Hypothalamus (tissue), 51 donors: ENCODE data around the gene OR4F15.

Source experiments
- DNase-seq, 51 donors: peaks; one replicate each; lab custom pipeline; 2025; lab: John Stamatoyannopoulos, UW

OR4F15 gene

DNA sequence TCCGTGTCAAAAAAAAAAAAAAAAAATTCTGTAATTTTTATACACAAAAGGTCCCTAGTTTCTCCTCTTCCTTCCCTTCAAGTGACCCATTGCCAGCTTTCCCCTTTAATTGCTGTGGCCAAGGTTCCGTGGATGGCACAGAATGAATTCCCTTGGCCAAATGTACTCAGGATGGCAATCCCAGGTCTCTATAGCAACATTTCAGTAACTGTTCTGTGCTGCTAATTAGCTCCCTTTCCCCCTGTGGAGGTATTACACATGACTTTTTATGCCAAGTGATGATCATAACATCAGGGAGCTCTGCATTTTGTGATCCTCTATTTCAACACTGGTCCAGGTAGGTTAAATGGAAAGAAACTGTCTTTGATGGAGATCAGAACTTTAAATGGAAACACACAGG lies 8.8 kb upstream of the OR4F15 start, which contains the start of gene OR4F6:
Gene OR4F6 (plus strand): TSS at position 301 of the 400 bp plus-strand sequence. CDS start 2,211 bp downstream, outside the sequence.
- DNase-seq = no peak

DNA sequence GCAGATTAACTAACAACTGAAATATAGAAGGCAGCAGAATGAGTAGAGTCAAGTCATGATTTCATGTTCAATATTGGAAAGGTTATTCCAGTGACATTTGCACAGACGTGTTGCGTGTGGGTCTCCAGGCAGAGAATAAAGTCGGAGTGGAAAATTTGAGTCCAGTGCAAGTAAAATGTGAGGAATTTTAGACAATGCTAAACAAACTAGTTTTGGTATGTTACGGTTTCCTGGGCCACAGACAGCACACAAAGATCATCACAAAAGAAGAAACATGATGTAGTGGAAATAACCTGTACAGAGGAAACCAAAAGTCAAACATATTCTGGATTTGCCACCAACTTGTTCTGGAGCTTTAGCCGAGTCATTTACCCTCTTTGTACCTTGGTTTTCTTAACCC lies 8.3 kb upstream of the OR4F15 start:
- no peak for DNase-seq

DNA sequence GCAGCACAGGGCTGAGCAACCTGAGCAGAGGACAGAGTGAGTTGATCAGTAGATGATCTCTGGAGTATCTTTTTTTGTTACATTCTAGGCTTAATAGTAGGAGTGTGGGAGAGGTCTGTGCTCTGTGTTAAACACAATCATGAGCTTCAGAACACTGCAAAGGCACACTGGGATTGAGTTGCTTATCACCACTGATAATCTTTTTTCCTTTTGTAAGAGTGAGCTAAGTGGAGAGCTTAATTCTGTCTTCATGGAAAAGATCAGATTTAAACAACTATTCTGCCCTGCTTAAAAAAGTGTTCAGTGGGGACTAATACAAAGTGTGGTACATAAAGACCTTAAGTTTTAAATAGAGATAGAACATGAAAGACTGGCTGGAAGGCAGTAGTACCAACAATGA lies 7.6 kb upstream of the OR4F15 start:
- DNase-seq = no peak

DNA sequence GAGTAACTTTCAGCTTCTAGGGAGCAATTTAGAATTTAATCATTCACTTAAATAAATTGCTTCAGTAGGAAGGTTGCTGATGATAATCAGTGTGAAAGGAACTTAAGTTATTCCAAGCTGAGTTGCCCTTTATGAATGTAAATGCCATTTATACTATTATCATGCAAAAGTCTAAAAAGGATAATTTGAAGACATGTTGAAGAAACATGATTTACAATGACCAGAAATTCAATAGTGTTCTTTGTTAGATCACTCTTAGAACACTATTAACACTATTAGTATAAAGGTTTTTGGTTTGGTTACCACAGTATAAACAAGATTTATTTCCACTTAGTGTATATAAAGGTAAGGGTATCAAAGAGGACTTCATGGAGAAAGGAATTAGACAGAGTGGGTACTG lies 7.1 kb upstream of the OR4F15 start:
- DNase-seq = no peak

DNA sequence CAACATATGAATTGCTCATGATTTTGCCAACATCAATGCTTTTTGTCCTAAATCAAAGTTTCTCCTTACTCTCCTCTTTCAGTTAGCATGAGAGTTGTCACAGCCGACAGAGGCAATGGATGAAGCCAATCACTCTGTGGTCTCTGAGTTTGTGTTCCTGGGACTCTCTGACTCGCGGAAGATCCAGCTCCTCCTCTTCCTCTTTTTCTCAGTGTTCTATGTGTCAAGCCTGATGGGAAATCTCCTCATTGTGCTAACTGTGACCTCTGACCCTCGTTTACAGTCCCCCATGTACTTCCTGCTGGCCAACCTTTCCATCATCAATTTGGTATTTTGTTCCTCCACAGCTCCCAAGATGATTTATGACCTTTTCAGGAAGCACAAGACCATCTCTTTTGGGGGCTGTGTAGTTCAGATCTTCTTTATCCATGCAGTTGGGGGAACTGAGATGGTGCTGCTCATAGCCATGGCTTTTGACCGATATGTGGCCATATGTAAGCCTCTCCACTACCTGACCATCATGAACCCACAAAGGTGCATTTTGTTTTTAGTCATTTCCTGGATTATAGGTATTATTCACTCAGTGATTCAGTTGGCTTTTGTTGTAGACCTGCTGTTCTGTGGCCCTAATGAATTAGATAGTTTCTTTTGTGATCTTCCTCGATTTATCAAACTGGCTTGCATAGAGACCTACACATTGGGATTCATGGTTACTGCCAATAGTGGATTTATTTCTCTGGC lies 6.2 kb upstream of the OR4F15 start:
- no peak for DNase-seq

DNA sequence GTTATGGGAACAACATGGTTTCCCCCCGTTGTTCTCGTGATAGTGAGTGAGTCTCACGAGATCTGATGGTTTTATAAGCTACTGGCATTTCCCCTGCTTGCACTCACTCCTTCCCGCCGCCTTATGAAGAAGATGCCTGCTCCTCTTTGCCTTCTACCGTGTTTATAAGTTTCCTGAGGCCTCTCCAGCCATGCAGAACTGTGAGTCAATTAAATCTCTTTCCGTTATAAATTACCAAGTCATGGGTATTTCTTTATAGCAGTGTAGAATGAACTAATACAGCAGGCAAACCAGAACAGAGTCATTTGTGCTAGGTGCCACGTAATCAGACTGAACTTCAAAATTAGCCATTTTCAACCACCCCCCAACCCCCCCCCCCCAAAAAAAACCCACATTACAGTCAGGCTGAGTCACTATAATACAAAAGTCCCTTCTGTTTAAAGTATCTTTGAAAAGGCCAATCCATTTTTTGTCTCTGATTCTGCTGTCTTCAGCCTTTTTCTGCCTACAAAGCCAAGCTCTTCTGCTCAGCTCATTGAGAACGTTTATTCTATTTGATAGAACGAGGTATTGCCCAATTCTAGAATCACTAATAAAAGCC lies 4.6 kb upstream of the OR4F15 start:
- DNase-seq = no peak

DNA sequence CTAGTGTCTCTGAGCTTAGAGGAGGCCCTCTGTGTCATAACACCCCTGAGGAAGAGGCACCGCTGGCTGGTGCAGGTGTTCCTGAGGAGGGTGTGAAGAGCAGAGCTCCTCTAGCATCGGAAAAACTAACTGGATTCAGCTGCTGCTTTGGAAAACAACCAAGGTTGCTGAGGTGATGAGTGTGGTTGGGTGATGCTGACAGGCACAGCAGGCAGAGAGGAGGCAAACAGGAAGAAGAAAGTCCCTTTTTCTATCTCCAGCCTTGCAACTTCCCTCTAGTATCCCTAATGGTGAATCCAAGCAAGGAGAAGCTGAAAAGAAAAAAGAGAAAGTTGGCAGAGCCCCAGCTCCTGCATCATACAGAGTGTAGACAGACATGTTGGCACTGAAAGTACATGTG lies 3.8 kb upstream of the OR4F15 start:
- no peak for DNase-seq

DNA sequence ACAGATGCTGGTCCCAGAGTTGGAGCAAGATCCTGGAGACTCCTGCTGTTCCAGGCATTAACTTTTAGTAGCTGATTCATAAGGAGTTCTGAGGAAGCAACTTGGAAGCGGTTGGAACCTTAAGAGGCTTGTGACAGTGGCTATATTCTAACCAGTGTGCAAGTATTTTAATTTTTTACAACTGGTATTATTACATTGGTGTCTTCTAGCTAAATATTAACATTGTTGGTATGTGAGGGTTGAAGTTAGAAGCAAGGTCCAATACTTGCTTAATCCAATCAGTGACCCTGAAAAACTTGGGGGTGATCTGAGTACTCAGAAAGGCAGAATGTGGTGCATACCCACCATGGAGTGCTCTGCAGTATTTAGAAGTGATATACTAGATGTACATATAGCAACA lies 1.5 kb upstream of the OR4F15 start:
- DNase-seq = no peak

DNA sequence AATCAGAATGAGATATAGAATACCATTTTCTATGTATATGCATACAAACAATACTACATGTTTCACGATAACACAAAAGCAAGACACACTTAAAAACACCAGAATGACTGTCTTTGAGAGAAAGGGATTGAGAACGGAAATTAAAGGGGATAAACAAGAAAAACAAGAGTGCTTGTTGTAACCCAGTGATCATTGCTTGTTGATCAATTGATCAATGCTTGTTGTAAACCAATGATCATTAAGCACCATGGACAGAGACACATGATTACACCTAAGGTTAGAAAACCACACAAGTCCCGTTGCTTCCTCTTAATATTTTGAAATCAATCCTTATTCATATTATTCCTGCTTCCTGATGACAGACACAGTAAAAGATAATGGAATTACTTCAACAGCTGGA lies 1.1 kb upstream of the OR4F15 start:
- no peak for DNase-seq

DNA sequence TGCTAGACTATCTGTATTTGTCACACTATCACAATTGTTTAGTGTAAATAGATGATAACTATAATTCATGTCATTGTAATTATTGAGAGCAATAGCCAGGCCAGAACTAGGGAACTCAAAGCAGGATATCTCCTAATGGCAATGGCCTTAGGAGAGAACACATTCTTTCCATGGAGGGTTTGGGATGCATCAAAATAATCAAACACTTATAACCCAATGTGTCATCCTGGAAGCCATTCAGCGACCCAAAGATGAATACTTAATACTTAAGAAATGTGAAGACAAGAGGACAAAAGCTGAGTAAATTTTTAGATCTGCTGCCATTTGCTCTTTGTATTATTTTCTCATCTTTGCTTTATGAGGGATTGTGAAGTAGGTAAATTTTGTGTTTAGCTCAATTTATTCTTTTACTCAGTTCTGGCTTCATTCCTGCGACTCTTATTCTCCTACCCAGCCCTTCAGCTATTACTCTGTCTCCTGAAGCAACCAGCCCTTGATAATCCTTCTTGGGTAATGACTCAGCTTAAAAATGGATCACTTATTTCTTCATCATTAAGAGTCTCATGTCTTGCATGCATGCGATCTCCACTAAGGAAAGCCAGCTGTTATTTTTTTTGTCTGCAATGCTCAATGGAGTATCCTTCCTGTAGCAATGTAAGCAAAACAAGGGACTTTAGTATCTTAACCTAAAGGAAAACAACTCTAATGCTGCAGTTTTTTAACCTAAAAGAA lies 2.0 kb downstream of the OR4F15 start:
- no peak for DNase-seq

DNA sequence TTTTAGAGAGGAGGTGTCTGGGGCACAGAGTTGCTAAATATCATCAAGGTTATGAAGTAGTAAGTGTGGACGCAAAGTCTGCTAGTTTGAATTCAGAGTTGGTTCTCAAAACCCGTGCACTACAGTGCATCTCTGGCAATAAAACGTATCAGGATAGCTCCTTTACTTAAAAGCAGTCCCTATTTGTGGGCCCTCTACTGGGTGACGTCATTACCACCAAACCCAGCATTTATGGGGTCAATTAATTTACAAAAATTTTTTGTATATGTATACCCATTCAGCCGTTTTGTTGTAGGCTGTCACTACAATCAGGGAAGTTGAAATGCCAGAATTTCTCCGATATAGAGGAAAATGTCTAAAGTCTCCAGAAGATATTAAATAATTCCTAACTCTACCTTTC lies 8.8 kb downstream of the OR4F15 start:
- no peak for DNase-seq

DNA sequence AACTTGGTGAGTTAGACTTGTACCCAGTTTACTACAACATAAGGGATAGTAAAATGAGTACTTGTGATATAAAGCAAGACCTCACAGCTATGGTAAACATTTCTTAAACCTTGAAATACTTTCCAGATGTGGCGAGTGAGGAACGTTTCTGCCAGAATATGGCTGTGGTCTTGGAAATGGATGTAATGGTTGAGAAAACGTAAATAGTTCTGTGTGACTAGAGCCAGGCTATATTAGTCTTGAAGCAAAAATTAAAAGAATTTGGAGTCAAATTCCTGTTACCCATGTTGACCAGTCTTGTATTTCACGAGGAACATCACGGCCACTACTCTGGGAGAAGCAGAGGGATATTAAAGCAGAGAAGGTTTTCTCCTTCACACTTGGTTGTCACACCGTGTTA lies 15.3 kb downstream of the OR4F15 start:
- DNase-seq = no peak

DNA sequence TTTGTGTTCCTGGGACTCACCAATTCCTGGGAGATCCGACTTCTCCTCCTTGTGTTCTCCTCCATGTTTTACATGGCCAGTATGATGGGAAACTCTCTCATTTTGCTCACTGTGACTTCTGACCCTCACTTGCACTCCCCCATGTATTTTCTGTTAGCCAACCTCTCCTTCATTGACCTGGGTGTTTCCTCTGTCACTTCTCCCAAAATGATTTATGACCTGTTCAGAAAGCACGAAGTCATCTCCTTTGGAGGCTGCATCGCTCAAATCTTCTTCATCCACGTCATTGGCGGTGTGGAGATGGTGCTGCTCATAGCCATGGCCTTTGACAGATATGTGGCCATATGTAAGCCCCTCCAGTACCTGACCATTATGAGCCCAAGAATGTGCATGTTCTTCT lies 16.8 kb downstream of the OR4F15 start:
- no peak for DNase-seq

DNA sequence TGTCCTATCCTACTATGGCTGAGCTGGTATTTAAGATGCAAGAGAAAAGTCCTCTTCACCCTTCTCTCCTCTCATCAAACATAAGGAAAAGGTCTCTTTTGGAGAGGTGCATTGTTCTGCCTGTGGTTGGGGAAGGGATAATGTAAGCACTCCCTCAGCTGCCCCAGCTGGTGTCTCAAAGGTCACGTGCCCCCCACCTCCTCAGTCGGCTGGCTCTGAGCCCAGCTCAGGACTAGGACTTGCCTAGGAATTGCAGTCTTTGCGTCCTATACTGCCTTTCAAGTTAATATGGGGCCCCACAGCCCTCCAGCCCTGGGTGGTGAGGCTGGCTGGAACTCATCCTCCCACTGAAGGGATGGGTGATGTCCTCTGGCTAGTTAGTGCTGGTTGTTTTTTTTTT lies 29.7 kb downstream of the OR4F15 start:
- DNase-seq = no peak

DNA sequence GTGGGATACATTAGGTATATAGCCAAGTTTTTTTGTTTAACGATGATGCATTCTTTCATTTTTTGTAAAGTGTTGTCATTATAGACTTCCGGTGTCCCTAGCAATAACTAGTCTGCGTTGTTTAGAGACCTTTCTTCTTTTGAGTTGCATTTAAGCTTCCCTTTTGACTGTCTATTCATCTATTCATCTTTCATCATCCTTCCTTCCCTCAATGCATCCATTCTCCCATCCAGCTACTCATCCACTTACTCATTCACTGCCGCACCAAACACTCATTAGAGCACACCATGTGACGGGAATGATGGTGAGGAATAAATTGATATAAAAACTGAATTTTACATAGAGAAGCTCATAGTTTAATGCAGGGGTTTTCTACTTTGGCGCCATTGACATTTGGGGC lies 32.9 kb downstream of the OR4F15 start:
- DNase-seq = no peak

DNA sequence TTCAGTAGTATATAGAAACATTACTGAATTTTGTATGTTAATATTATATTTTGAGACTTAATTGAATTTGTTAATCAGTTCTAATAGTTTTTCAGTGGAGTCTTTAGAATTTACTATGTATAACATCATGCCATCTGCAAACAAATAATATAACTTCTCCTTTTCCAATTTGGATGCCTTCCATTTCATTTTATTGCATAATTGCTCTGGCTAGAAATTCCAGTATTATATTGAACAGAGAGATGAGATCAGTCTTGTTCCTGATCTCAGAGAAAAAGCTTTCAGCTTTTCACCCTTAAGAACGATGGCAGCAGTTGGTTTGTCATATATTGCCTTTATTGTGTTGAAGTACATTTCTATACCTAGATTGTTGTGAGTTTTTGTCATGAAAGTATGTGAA lies 40.4 kb downstream of the OR4F15 start:
- no peak for DNase-seq
